SH-SY5Y (cell line): ENCODE data around the gene PER2.

ENCODE experiments used
- GATA2 ChIP-seq: IDR thresholded peaks from 2 replicates; pipeline ENCODE4 v1.6.1; 2011; ENCODE audit warnings: mild to moderate bottlenecking, low read depth, low read length
- GATA3 ChIP-seq: IDR thresholded peaks from 2 replicates; pipeline ENCODE4 v1.6.1; 2011; ENCODE audit warnings: low read depth, mild to moderate bottlenecking, low read length, moderate library complexity

The PER2 gene

DNA sequence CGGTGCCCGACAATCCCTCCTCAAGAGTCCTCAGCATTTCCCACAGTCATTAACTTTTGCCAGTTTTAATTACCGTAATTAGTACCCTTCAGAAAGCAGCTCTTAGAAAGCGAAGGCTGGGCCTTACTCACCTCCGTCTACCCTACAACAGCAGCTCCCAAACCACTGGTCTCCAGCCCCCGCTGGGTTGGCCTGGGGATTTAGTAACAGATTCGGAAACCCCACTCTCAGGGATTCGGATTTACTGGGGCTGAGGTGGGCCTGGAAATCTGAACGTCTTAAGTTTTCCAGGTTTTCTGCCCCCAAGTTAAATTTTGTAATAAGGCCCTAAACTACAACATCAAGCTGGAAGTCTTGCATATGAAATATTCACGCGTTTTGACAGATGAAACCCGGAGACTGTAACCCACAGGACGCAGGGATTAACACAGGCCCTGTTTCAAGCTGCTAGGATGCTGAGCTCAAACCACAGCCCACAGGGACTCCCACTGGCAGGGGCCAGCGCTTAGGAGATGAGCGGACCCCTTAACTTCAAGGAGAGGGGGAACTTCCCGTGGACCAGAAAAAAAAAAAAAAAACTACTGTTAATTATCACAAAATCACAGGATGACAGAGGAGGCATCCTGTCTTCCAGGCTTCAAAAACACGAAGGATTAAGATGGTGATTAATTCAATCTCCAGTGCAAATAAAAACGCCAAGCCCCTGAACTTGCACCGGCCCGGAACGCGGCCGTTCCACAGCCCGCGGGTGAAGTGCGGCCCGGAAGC lies 85.9 kb downstream of the PER2 start:
- TF ChIP-seq GATA2 = no peak
- TF ChIP-seq GATA3 = no peak
